Measurements from ENCODE around the gene PPP2R1B. TPM values are rescaled to one million over a fixed set of nuclear protein-coding genes. Genes with fewer than 3 reads are reported as not detected.

The PPP2R1B gene
- total RNA-seq, 2 donors from 2014 or later: 45.9 to 57.0 TPM

GRCh38 chr11:111726301-111726713 lies 39.9 kb downstream of the PPP2R1B start:
- DNase-seq: no peak
- Histone ChIP-seq H3K27ac (no peak overlapping the region), H3K4me3 (no peak overlapping the region), H3K27me3 (no peaks in the 10 kb centered on the region), H3K36me3 (peaks cover 7% of the 10 kb centered on the region), H3K9me3 (no peaks in the 10 kb centered on the region), H3K4me1 (no peaks in the 10 kb centered on the region), H3K9ac (ENCODE audit: low read depth in 2 of 2, low read length in 2 of 2) (no peak overlapping the region)
- intact Hi-C loops (cut with DNase I): no loop called here
- TF ChIP-seq, protein P1, sequence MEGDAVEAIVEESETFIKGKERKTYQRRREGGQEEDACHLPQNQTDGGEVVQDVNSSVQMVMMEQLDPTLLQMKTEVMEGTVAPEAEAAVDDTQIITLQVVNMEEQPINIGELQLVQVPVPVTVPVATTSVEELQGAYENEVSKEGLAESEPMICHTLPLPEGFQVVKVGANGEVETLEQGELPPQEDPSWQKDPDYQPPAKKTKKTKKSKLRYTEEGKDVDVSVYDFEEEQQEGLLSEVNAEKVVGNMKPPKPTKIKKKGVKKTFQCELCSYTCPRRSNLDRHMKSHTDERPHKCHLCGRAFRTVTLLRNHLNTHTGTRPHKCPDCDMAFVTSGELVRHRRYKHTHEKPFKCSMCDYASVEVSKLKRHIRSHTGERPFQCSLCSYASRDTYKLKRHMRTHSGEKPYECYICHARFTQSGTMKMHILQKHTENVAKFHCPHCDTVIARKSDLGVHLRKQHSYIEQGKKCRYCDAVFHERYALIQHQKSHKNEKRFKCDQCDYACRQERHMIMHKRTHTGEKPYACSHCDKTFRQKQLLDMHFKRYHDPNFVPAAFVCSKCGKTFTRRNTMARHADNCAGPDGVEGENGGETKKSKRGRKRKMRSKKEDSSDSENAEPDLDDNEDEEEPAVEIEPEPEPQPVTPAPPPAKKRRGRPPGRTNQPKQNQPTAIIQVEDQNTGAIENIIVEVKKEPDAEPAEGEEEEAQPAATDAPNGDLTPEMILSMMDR (IDR thresholded peaks at IDR 0.05): no peak

- intact Hi-C loops (cut with DNase I): no loop called here
- Histone ChIP-seq H3K27ac (no peak overlapping the region), H3K9ac (ENCODE audit: low read depth in 2 of 2, low read length in 2 of 2) (no peak overlapping the region), H3K27me3 (no peaks in the 10 kb centered on the region), H3K4me3 (no peak overlapping the region), H3K36me3 (peaks cover 14% of the 10 kb centered on the region), H3K9me3 (no peaks in the 10 kb centered on the region), H3K4me1 (no peaks in the 10 kb centered on the region)
- no peak for DNase-seq
- TF ChIP-seq, protein P1 (IDR thresholded peaks at IDR 0.05): no peak
These were observed 40.6 kb downstream of the PPP2R1B start for GRCh38 chr11:111725621-111726020.

GRCh38 chr11:111724615-111725129 lies 41.5 kb downstream of the PPP2R1B start:
- TF ChIP-seq, protein P1 (IDR thresholded peaks at IDR 0.05): no peak
- Histone ChIP-seq H3K4me3 (no peak overlapping the region), H3K36me3 (peaks cover 22% of the 10 kb centered on the region), H3K9ac (ENCODE audit: low read depth in 2 of 2, low read length in 2 of 2) (no peak overlapping the region), H3K4me1 (no peaks in the 10 kb centered on the region), H3K27me3 (no peaks in the 10 kb centered on the region), H3K9me3 (no peaks in the 10 kb centered on the region), H3K27ac (no peak overlapping the region)
- DNase-seq: no peak
- intact Hi-C loops (cut with DNase I): no loop called here

- Histone ChIP-seq H3K9me3 (no peaks in the 10 kb centered on the region), H3K27ac (no peak overlapping the region), H3K4me1 (no peaks in the 10 kb centered on the region), H3K9ac (ENCODE audit: low read depth in 2 of 2, low read length in 2 of 2) (no peak overlapping the region), H3K27me3 (no peaks in the 10 kb centered on the region), H3K36me3 (peaks cover 24% of the 10 kb centered on the region), H3K4me3 (no peak overlapping the region)
- DNase-seq: no peak
- TF ChIP-seq, protein P1 (IDR thresholded peaks at IDR 0.05): no peak
- intact Hi-C loops (cut with DNase I): no loop called here
These were observed 42.6 kb downstream of the PPP2R1B start for GRCh38 chr11:111723595-111723994.

DNA sequence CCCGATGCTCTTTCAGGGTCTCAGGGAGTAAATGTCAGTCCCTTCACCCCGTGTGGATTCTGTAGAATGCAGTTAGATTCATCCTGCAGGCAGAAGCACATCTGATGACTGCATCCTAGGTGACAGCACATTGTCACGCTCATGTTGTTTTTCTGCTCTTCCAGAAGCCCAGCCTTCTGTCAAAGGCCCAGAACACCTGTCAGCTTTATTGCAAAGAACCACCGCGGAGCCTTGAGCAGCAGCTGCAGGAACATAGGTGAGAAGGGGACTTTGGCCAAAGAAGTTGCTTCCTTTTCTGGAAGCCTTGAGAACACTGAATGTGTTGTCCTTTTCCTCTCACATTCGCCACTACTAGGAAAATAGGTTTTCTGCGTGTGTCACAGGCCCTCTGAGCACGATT lies 43.7 kb downstream of the PPP2R1B start:
- TF ChIP-seq, protein P1 (IDR thresholded peaks at IDR 0.05): no peak
- DNase-seq: no peak

More for the DNA sequence above, 43.7 kb downstream of the PPP2R1B start:
- no peaks in the 10 kb centered on the region for H3K9me3 ChIP-seq
- no peak overlapping the region for H3K4me3 ChIP-seq
- H3K36me3 ChIP-seq: peaks cover 24% of the 10 kb centered on the region
- intact Hi-C loops (cut with DNase I): no loop called here
- no peaks in the 10 kb centered on the region for H3K27me3 ChIP-seq
- H3K27ac ChIP-seq: no peak overlapping the region
- H3K4me1 ChIP-seq: no peaks in the 10 kb centered on the region
- H3K9ac ChIP-seq (ENCODE audit: low read depth in 2 of 2, low read length in 2 of 2): no peak overlapping the region

All from colonic mucosa (tissue), 4 donors.